T-helper 9 cell (primary cell): ENCODE data around the gene CHKA.
A peak's percentile ranks its signal among the peaks of the same experiment; 100 is the strongest.

Experiments used
- DNase-seq: peaks from one replicate; pipeline ENCODE4 v3.0.0-alpha.2; 2020

Gene CHKA

GRCh38 chr11:68142441-68143309, 21.5 kb upstream of the CHKA start:
- no peak for DNase-seq

- DNase-seq, result no peak
Observed at GRCh38 chr11:68142028-68142412, 20.8 kb upstream of the CHKA start.

- DNase-seq, result no peak
Observed at GRCh38 chr11:68141246-68142027, 20.2 kb upstream of the CHKA start.

GRCh38 chr11:68140496-68141245, 19.5 kb upstream of the CHKA start:
- DNase-seq, result no peak

- DNase-seq, result no peak
Observed at GRCh38 chr11:68138237-68138636, 17.0 kb upstream of the CHKA start.

- DNase-seq, result no peak
Observed at GRCh38 chr11:68137833-68138232, 16.6 kb upstream of the CHKA start.

- no peak for DNase-seq
Observed at GRCh38 chr11:68136866-68137265, 15.7 kb upstream of the CHKA start.

DNA sequence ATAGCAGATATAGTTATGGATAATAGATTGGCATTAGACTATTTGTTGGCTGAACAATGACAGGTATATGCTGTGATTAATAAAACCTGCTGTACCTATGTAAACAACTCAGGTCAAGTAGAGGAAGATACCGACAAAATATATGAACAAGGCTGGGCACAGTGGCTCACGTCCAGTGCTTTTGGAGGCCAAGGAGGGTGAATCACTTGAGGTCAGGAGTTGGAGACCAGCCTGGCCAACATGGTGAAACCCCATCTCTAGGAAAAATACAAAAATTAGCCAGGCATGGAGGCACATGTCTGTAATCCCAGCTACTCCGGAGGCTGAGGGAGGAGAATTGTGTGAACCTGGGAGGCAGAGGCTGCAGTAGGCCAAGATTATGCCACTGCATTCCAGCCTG, 14.0 kb upstream of the CHKA start:
- DNase-seq, result no peak

DNA sequence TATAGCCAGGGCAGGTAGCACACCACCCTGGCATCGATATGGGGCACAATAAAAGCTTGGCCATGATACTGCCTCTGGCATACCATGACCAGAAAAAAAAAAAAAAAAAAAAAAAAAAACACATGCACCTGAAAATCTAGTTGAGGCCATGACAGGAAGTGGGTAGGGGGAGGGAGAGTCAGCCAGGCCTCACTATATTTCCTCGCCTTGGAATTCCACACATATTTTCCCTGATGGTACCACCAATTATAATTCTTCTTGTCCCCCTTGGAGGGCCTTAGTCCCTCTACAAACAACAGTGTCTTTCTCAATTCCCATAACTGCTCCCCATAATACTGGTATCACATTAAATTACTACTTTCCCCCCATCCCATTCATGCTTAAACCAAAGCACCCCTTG, 12.6 kb upstream of the CHKA start:
- DNase-seq, result no peak

GRCh38 chr11:68130121-68130520, 8.9 kb upstream of the CHKA start:
- no peak for DNase-seq

GRCh38 chr11:68128682-68129327, 7.6 kb upstream of the CHKA start:
- DNase-seq, result no peak

DNA sequence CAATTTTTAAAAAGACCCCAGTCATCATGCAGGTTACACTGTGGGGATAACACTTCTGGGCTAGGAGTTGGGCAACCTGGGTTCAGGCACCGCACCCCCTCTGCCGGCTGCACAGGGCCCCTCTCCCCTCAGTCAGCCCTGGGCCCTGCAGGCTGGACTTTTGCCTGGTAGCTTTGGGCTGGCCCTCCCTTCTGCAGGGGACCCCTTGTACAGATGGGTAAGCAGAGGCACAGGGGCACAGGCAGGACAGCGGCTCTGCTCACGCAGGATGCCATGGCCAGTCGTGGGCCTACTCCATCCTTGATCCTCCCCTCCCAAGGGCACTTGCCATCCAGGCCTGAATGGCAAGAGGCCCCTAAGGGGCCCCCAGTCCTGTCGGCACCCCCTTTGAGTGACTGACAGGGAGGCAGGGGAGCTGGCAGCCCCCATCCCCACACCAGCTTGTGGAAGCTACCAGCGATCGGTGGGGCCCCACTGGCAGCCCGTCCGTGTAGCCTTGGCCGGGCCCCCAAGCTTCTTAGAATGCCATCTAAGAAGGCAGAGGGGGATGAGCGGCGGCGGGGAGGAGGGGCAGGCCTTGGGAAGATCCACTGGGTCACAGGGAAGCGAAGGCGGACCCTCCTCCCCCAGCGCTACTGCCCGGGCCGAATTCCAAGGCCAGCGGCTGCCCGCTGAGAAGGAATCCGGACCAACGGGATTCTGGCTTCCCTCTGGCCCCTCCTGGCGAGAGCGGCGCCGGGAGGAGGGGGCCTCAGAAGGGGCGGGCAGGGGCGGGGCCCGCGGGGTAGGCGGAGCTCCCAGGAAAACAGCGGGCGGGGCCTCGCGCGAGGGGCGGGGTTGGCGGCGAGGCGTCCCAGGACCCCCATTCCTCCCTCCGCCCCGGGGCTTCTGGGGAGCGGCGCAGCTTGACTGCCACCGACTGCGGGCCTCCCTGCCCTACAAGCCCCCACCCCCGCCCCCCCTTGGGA, 6.8 kb upstream of the CHKA start:
- no peak for DNase-seq

GRCh38 chr11:68125164-68125563, 4.0 kb upstream of the CHKA start:
- DNase-seq, result no peak

DNA sequence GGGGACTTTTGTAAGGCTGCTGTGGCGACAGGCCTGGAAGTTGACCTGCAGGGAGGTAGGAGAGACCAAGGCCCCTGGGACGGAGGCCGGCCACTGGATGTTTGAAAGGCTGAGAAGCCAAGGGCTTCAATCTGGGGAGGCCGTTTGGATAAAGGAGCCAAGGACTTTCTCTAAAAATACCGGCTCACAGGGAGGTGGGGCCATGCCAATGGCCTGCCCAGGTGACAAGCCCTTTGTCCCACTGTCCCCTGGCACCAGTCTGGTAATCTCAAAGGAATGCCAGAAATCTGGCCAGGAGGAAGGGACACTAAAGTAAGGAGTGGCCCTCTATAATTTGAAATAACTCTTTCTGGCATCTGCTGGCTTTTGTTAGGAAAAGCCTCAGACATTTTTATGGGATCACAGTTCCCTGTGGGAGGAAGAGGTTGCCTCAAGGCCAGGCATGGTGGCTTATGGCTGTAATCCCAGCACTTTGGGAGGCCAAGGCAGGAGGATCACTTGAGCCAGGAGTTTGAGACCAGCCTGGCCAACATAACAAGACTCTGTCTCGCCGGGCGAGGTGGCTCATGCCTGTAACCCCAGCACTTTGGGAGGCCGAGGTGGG, 1.9 kb upstream of the CHKA start:
- DNase-seq, result no peak

DNA sequence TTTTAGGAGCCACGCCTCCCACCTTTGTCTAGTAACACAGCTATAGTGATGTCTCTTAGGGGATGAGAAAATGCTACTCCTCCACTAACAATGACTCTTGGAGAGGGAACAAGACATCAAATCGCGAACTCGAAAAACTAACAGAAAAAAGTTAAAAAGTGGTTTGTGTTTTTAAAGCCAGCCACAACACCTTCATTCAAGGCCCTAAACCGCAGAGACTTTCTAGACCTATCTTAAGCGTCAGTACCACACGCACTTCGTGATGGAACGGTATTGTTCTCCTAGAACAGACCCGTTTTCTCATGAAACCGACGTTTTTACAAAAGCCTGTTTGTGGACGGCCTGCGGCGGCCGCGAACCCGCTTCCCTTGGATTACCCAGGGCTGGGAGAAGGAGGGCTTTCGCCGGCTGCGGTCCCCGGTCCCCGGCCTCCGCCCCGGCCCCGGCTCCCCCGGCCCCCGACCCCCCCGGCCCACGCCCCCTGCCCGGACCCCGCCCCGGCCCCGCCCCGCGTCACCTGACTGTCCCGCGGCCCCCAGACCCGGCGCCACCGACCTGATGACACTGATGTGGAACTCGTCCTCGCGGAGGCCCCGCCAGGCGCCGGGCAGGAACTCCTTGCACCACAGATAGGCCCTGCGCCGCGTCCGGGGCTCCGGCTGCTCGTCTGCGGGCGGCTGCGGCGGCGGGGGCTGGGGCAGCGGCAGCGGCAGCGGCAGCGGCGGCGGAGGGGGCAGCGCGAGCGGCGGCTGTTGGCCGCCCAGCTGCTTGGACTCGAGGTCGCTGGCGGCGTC, 718 bp downstream of the CHKA start:
- DNase-seq, result peak; percentile 44

DNA sequence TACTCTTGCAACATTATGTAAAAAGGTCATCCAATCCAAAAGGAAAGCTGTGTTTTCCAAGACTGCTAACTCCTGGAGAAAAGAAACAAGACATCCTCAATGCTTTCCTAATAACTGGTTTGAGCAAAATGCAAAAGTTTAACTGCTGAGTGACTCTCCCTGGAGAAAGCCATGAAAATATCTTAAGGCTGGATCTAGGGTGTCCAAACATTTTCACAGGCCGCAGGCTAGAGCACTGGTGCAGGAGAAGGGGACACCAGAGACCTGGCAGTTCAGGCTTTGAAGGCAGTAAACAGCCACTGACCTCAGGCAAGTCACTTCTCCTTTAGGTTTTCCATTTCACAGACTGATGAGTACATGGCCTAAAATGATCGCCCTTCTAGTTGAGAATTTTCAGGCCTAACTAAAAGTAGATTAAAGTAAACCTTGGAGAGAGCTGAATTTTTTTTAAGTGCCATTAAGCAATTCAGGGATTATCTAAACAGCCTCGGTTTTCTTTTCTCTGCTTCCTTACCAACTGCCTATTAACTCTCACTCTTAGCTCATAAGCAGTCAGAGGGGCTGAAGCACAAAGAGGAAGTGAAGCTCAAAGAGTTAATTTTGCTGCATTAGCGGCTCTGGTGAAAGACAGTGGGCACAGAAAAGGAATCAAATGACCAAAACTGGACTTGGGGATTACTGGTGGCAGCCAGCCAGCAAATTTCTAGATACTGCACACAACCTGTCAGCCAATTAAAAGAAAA, 2.3 kb downstream of the CHKA start:
- no peak for DNase-seq

DNA sequence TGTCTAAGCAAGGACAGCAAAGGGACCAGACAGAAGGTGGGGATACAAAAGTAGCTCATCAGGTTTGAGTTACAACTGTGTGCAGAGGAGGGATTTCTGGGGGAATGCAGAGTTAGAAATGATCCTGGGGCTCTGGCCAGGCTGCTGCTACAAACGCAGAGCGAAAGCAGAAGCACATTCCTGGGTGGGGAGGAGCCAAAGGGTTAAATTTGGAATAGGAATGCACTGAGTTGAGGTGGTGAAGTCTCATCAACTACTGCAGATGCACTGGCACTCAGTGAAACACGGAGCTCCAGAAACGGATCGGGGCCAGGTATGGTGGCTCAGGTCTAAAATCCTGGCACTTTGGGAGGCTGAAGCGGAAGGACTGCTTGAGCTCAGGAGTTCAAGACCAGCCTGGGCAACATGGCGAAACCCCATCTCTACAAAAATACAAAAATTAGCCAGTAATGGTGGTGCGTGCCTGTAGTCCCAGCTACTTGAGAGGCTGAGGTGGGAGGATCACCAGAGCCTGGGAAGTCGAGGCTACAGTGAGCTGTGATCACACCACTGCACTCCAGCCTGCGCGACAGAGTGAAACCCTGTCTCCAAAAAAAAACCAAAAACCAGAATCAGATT, 3.2 kb downstream of the CHKA start:
- DNase-seq, result no peak

DNA sequence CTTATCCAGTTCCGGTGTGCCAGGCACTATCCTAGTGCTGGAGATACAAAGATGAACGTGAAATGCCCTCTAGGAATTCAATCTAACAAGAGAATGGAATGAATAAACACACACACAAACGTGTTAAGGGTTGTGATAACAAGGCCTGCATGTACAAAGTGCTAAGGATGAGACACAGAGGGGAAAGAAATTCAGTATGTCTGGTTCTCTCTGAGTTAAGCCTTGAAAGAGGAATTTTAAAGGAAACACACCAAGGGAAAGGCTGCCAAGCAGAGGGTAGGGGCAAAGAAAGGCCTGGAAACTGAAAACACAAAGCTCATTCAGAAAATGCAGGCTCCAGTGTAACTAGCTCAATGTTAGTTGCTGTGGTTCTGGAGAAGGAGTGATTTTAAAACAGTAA, 4.2 kb downstream of the CHKA start:
- DNase-seq, result no peak

GRCh38 chr11:68116126-68116525, 5.1 kb downstream of the CHKA start:
- DNase-seq, result no peak
